HG02870 (cell line): ENCODE data around the gene SLC4A4.

ENCODE experiments used
- ATAC-seq: cut with Tn5 transposase; IDR thresholded peaks from one replicate; pipeline ENCODE4 v1.9.1; 2021; ENCODE audit warnings: mild to moderate bottlenecking, moderate library complexity; ENCODE audit not compliant: unreplicated experiment

Gene SLC4A4

GRCh38 chr4:71532407-71532806 is 193.6 kb downstream of the SLC4A4 start:
- ATAC-seq = no peak

GRCh38 chr4:71533121-71533520 is 194.3 kb downstream of the SLC4A4 start:
- no peak for ATAC-seq

- no peak for ATAC-seq
These were observed 198.8 kb downstream of the SLC4A4 start for GRCh38 chr4:71537551-71538065.

- no peak for ATAC-seq
These were observed 199.7 kb downstream of the SLC4A4 start for GRCh38 chr4:71538528-71538927.

GRCh38 chr4:71540749-71541269 is 202.0 kb downstream of the SLC4A4 start:
- ATAC-seq = no peak

- ATAC-seq = no peak
These were observed 202.7 kb downstream of the SLC4A4 start for GRCh38 chr4:71541541-71541940.

GRCh38 chr4:71545168-71545567 is 206.3 kb downstream of the SLC4A4 start:
- no peak for ATAC-seq

- ATAC-seq = no peak
These were observed 210.8 kb downstream of the SLC4A4 start for GRCh38 chr4:71549516-71550160.

- no peak for ATAC-seq
These were observed 211.7 kb downstream of the SLC4A4 start for GRCh38 chr4:71550220-71551165.

- ATAC-seq = peak; percentile 38
These were observed 214.8 kb downstream of the SLC4A4 start for GRCh38 chr4:71553605-71554004.

GRCh38 chr4:71554025-71554424 is 215.2 kb downstream of the SLC4A4 start:
- ATAC-seq = no peak

GRCh38 chr4:71558248-71558647 is 219.4 kb downstream of the SLC4A4 start:
- ATAC-seq = peak; percentile 96

GRCh38 chr4:71559957-71560571 is 221.2 kb downstream of the SLC4A4 start:
- ATAC-seq = no peak

GRCh38 chr4:71564775-71565174 is 226.0 kb downstream of the SLC4A4 start:
- no peak for ATAC-seq

GRCh38 chr4:71566856-71567255 is 228.0 kb downstream of the SLC4A4 start:
- no peak for ATAC-seq

- no peak for ATAC-seq
These were observed 229.3 kb downstream of the SLC4A4 start for GRCh38 chr4:71568131-71568530.

GRCh38 chr4:71570492-71570891 is 231.7 kb downstream of the SLC4A4 start:
- ATAC-seq = no peak

GRCh38 chr4:71571346-71571745 is 232.5 kb downstream of the SLC4A4 start:
- ATAC-seq = no peak

- no peak for ATAC-seq
These were observed 245.2 kb downstream of the SLC4A4 start for GRCh38 chr4:71583971-71584370.

- ATAC-seq = no peak
These were observed 245.8 kb downstream of the SLC4A4 start for GRCh38 chr4:71584585-71584984.

- ATAC-seq = no peak
These were observed 247.4 kb downstream of the SLC4A4 start for GRCh38 chr4:71586087-71586763.
